K562 (cell line): ENCODE data around the gene CCDC136. TPM values are rescaled to one million over a fixed set of nuclear protein-coding genes. Genes with fewer than 3 reads are reported as not detected.
A peak's percentile ranks its signal among the peaks of the same experiment; 100 is the strongest.

ENCODE experiments used
- FOXM1 ChIP-seq, 2 experiments: fragments of 450-650 bp in 1 of 2; sonication (generic) in 1 of 2; formaldehyde crosslinking in 1 of 2; IDR thresholded peaks; 2 replicates each; pipeline versions ENCODE4 v1.6.1 to v1.9.0; 2017 to 2022; ENCODE audit warnings: low read depth in 2 of 2, mild to moderate bottlenecking in 2 of 2, missing genetic modification reagents in 1 of 2, moderate library complexity in 1 of 2
- FUS ChIP-seq: fragments of 200-400 bp; formaldehyde crosslinking; optimal IDR thresholded peaks from 2 replicates; pipeline ENCODE3; 2017; ENCODE audit warnings: low read depth, low read length
- ILF3 ChIP-seq: fragments of 450-650 bp; IDR thresholded peaks from 2 replicates; pipeline ENCODE4 v1.6.1; 2018; ENCODE audit warnings: antibody characterized with exemption, mild to moderate bottlenecking, moderate library complexity, borderline replicate concordance
- MCM3 ChIP-seq: fragments of 450-650 bp; IDR thresholded peaks from 2 replicates; pipeline ENCODE4 v1.6.1; 2016
- MYC ChIP-seq, 2 experiments: fragments of 250-450 bp in 1 of 2; sonication (Bioruptor Pico) in 1 of 2; IDR thresholded peaks; 2 replicates each; pipeline versions ENCODE4 v1.5.1 to v1.6.1; 2012 to 2021; ENCODE audit warnings: low read depth in 2 of 2, borderline replicate concordance in 1 of 2, improper control_type of control experiment in 1 of 2, low read length in 1 of 2, mild to moderate bottlenecking in 1 of 2, moderate library complexity in 1 of 2
- NBN ChIP-seq: fragments of 450-650 bp; IDR thresholded peaks from 2 replicates; pipeline ENCODE4 v1.6.1; 2016; ENCODE audit warnings: low read depth, mild to moderate bottlenecking
- NEUROD1 ChIP-seq: fragments of 150-350 bp; IDR thresholded peaks from 2 replicates; pipeline ENCODE4 v1.6.1; 2014; ENCODE audit warnings: borderline replicate concordance, low read length, low read depth; ENCODE audit not compliant: partially characterized antibody
- PHF8 ChIP-seq: fragments of 200-600 bp; sonication (generic); IDR thresholded peaks from 2 replicates; pipeline ENCODE4 v1.6.1; 2012; ENCODE audit warnings: mixed run types, mild to moderate bottlenecking, inconsistent platforms, low read length, moderate library complexity, borderline replicate concordance
- RAD21 ChIP-seq, 2 experiments: fragments of 250-450 bp in 1 of 2; fragments of 450-650 bp in 1 of 2; sonication (Bioruptor Pico) in 1 of 2; formaldehyde crosslinking in 1 of 2; IDR thresholded peaks in 1 of 2; conservative IDR thresholded peaks in 1 of 2; 2 replicates each; pipeline versions ENCODE4 v1.4.0 to v1.8.0; 2020 to 2022; ENCODE audit warnings: mild to moderate bottlenecking in 2 of 2, moderate library complexity in 1 of 2
- RCOR1 ChIP-seq, 2 experiments: IDR thresholded peaks; 2 replicates each; pipeline ENCODE4 v1.6.1; 2012; ENCODE audit warnings: low read depth in 2 of 2, low read length in 2 of 2, borderline replicate concordance in 1 of 2, improper control_type of control experiment in 1 of 2
- TCF7 ChIP-seq: sonication (generic); IDR thresholded peaks from 2 replicates; pipeline ENCODE4 v1.6.1; 2016; ENCODE audit warnings: antibody characterized with exemption, borderline replicate concordance
- XRCC5 ChIP-seq: fragments of 200-400 bp; formaldehyde crosslinking; IDR thresholded peaks from 2 replicates; pipeline ENCODE4 v1.6.1; 2017; ENCODE audit warnings: low read depth, mild to moderate bottlenecking, low read length
- ZNF699 ChIP-seq: fragments of 250-450 bp; sonication (Bioruptor Pico); IDR thresholded peaks from 2 replicates; pipeline ENCODE4 v1.8.0; 2021; ENCODE audit warnings: mild to moderate bottlenecking, moderate library complexity; ENCODE audit not compliant: insufficient replicate concordance
- polyA plus RNA-seq, 8 experiments: library from polyadenylated mRNA; depleted of rRNA in 4 of 8; stranded (reverse) in 5 of 8; unstranded in 3 of 8; fragments of >200 nt; fragmentation: Nextera tagmentation in 2 of 8; fragmentation: Illumina TruSeq in 1 of 8; extraction: Ambion mirVana in 2 of 8; extraction: Trizol in 1 of 8; gene quantifications; 2 replicates each; pipeline versions ENCODE4 v1.2.1 to v1.2.3, GENCODE V29; 2011 to 2014; ENCODE audit warnings: inconsistent platforms in 1 of 8, missing spikeins in 1 of 8
- total RNA-seq, 7 experiments: library from RNA; depleted of rRNA in 6 of 7; stranded (reverse); fragments of >200 nt in 6 of 7; fragmentation: Illumina TruSeq in 2 of 7; extraction: Trizol in 2 of 7; gene quantifications; 2 replicates each; pipeline versions ENCODE4 v1.2.1 to v1.2.3, GENCODE V29; 2011 to 2021; ENCODE audit warnings: low replicate concordance in 1 of 7
- TF ChIP-seq, protein P1 (sequence below): fragments of 450-650 bp; IDR thresholded peaks from 2 replicates; pipeline ENCODE4 v1.6.1; 2016
- TF ChIP-seq, protein P2 (sequence below), 2 experiments: fragments of 450-650 bp in 1 of 2; IDR thresholded peaks; 2 replicates each; pipeline ENCODE4 v1.6.1; 2011 to 2017; ENCODE audit warnings: low read depth in 2 of 2, antibody characterized with exemption in 1 of 2, borderline replicate concordance in 1 of 2, low read length in 1 of 2, mild to moderate bottlenecking in 1 of 2, mixed read lengths in 1 of 2; ENCODE audit not compliant: control insufficient read depth in 1 of 2
- TF ChIP-seq, protein P3 (sequence below): fragments of 150-350 bp; conservative IDR thresholded peaks from 2 replicates; pipeline ENCODE4 v1.6.1; 2014; ENCODE audit warnings: low read length
- TF ChIP-seq, protein P4 (sequence below): fragments of 250-450 bp; sonication (Bioruptor Pico); IDR thresholded peaks from 2 replicates; pipeline ENCODE4 v1.5.0; 2021

Gene CCDC136
- total and polyA plus RNA-seq, 9 of the 15 experiments (the other 6 are each of a cell fraction or from before 2014, with no cell fraction given): 2.4 to 40.8 (median 26.5) TPM

DNA sequence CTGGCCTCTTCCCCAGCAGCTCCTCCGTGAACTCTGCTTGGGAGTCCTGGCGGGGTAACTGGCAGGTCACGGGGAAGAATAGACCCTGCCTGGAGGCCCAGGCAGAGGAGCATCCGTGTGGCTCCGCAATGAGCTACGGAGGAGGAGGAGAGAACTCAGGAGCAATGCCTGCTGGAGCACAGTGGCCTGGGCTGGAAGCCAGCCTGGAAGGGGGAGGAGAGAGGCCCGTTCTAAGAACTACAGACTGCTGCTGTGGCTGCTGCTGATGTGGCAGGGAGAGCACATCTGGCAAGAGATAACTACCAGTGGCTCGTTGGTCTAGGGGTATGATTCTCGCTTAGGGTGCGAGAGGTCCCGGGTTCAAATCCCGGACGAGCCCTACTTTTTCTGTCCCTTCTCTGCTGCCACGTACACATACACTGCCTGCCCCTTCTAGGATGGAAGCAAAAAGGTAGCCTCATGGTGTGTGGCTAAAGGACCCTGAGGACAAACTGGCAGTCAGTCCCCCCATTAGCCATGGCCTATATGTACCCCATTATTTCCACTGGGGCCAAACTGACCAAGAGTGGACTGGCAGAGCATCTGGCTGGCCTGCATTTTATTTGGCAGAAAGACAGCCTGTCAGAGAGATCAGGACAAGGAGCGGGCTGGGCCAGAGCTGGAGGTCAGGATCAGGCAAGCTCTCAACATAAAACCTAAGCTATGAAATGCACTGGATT, 8.5 kb upstream of the CCDC136 start (continued):
- TF ChIP-seq, protein P1, sequence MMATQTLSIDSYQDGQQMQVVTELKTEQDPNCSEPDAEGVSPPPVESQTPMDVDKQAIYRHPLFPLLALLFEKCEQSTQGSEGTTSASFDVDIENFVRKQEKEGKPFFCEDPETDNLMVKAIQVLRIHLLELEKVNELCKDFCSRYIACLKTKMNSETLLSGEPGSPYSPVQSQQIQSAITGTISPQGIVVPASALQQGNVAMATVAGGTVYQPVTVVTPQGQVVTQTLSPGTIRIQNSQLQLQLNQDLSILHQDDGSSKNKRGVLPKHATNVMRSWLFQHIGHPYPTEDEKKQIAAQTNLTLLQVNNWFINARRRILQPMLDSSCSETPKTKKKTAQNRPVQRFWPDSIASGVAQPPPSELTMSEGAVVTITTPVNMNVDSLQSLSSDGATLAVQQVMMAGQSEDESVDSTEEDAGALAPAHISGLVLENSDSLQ: no peak; the same call in 1 of the 2 replicates
- peak; percentile 95 for TF ChIP-seq NBN
- TF ChIP-seq, protein P2, sequence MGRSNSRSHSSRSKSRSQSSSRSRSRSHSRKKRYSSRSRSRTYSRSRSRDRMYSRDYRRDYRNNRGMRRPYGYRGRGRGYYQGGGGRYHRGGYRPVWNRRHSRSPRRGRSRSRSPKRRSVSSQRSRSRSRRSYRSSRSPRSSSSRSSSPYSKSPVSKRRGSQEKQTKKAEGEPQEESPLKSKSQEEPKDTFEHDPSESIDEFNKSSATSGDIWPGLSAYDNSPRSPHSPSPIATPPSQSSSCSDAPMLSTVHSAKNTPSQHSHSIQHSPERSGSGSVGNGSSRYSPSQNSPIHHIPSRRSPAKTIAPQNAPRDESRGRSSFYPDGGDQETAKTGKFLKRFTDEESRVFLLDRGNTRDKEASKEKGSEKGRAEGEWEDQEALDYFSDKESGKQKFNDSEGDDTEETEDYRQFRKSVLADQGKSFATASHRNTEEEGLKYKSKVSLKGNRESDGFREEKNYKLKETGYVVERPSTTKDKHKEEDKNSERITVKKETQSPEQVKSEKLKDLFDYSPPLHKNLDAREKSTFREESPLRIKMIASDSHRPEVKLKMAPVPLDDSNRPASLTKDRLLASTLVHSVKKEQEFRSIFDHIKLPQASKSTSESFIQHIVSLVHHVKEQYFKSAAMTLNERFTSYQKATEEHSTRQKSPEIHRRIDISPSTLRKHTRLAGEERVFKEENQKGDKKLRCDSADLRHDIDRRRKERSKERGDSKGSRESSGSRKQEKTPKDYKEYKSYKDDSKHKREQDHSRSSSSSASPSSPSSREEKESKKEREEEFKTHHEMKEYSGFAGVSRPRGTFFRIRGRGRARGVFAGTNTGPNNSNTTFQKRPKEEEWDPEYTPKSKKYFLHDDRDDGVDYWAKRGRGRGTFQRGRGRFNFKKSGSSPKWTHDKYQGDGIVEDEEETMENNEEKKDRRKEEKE (IDR thresholded peaks at IDR 0.05; ENCODE audit: borderline replicate concordance in 1 of 2, control insufficient read depth in 1 of 2, low read depth in 2 of 2, low read length in 1 of 2): peak in 1 of 2 experiments; percentile 36; a peak in 1 of 4 replicates
- TF ChIP-seq, protein P3, sequence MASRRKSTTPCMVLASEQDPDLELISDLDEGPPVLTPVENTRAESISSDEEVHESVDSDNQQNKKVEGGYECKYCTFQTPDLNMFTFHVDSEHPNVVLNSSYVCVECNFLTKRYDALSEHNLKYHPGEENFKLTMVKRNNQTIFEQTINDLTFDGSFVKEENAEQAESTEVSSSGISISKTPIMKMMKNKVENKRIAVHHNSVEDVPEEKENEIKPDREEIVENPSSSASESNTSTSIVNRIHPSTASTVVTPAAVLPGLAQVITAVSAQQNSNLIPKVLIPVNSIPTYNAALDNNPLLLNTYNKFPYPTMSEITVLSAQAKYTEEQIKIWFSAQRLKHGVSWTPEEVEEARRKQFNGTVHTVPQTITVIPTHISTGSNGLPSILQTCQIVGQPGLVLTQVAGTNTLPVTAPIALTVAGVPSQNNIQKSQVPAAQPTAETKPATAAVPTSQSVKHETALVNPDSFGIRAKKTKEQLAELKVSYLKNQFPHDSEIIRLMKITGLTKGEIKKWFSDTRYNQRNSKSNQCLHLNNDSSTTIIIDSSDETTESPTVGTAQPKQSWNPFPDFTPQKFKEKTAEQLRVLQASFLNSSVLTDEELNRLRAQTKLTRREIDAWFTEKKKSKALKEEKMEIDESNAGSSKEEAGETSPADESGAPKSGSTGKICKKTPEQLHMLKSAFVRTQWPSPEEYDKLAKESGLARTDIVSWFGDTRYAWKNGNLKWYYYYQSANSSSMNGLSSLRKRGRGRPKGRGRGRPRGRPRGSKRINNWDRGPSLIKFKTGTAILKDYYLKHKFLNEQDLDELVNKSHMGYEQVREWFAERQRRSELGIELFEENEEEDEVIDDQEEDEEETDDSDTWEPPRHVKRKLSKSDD: peak; percentile 78
- TF ChIP-seq ZNF699 (CRISPR knock-in tag): no peak
- TF ChIP-seq TCF7: peak; percentile 83; the same call in 1 of the 2 replicates
- TF ChIP-seq PHF8: peak; percentile 43; the same call in 1 of the 2 replicates
- TF ChIP-seq MCM3: no peak
- TF ChIP-seq NEUROD1: peak; percentile 69
- TF ChIP-seq, protein P4, sequence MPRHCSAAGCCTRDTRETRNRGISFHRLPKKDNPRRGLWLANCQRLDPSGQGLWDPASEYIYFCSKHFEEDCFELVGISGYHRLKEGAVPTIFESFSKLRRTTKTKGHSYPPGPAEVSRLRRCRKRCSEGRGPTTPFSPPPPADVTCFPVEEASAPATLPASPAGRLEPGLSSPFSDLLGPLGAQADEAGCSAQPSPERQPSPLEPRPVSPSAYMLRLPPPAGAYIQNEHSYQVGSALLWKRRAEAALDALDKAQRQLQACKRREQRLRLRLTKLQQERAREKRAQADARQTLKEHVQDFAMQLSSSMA (CRISPR knock-in tag): no peak
- TF ChIP-seq XRCC5: peak; percentile 98
- peak; percentile 60; the same call in 1 of the 2 replicates for TF ChIP-seq MYC (IDR thresholded peaks at IDR 0.05; ENCODE audit: low read depth, low read length)
- TF ChIP-seq MYC (CRISPR knock-in tag; IDR thresholded peaks at IDR 0.05; ENCODE audit: borderline replicate concordance, low read depth): no peak
- TF ChIP-seq ILF3: no peak
- 0 out of 2 replicates have a peak, but pooled peaks have one; percentile 17 for TF ChIP-seq FOXM1 (IDR thresholded peaks at IDR 0.05; ENCODE audit: low read depth)
- 0 out of 2 replicates have a peak, but pooled peaks have one; percentile 53 for TF ChIP-seq FOXM1 (CRISPR knock-in tag; IDR thresholded peaks at IDR 0.05; ENCODE audit: low read depth)
- peak; percentile 80 to 95; a peak in 3 of 4 replicates for TF ChIP-seq RCOR1 (IDR thresholded peaks at IDR 0.05; ENCODE audit: borderline replicate concordance in 1 of 2, low read depth in 2 of 2, low read length in 2 of 2)
- TF ChIP-seq FUS: no peak
- peak; percentile 17 to 26; a peak in 2 of 4 replicates for TF ChIP-seq RAD21 (CRISPR knock-in tag; conservative IDR thresholded peaks at IDR 0.05 in 1 of 2, IDR thresholded peaks at IDR 0.05 in 1 of 2)
